NCI-H69 (cell line): ENCODE measurements around the gene GBA2.

Source experiments
- DNase-seq: peaks from one replicate; lab custom pipeline; 2025; lab: John Stamatoyannopoulos, UW

The GBA2 gene

GRCh38 chr9:35748858-35749514 lies at the start of gene GBA2, which contains the start of gene RGP1:
TSS of gene GBA2 (minus strand) at chr9:35749228. CDS start at chr9:35748704, 524 bp downstream.
TSS of gene RGP1 (plus strand) at chr9:35749287. CDS start at chr9:35749756, 469 bp downstream.
- DNase-seq: peak; percentile 92

- no peak for DNase-seq
Observed at GRCh38 chr9:35797311-35798109, 48.5 kb upstream of the GBA2 start.

- no peak for DNase-seq
Observed at GRCh38 chr9:35795695-35796094, 46.7 kb upstream of the GBA2 start.

- peak; percentile 14 for DNase-seq
Observed at GRCh38 chr9:35793461-35793860, 44.4 kb upstream of the GBA2 start.

- no peak for DNase-seq
Observed at GRCh38 chr9:35792826-35793225, 43.8 kb upstream of the GBA2 start.

GRCh38 chr9:35792024-35792813 lies 43.2 kb upstream of the GBA2 start:
- DNase-seq: no peak

- DNase-seq: no peak
Observed at GRCh38 chr9:35791297-35791921, 42.4 kb upstream of the GBA2 start, which contains the start of gene NPR2. TSS of gene NPR2 (plus strand) at chr9:35791591. CDS start at chr9:35792409, 818 bp downstream.

- DNase-seq: peak; percentile 79
Observed at GRCh38 chr9:35790385-35791296, 41.6 kb upstream of the GBA2 start.

- no peak for DNase-seq
Observed at GRCh38 chr9:35790025-35790384, 41.0 kb upstream of the GBA2 start.

GRCh38 chr9:35789541-35789940 lies 40.5 kb upstream of the GBA2 start:
- no peak for DNase-seq

GRCh38 chr9:35783418-35783817 lies 34.4 kb upstream of the GBA2 start:
- no peak for DNase-seq

- DNase-seq: peak; percentile 16
Observed at GRCh38 chr9:35781066-35781465, 32.0 kb upstream of the GBA2 start.

GRCh38 chr9:35778496-35778895 lies 29.5 kb upstream of the GBA2 start:
- no peak for DNase-seq

- DNase-seq: peak; percentile 95
Observed at GRCh38 chr9:35776018-35776417, 27.0 kb upstream of the GBA2 start.

- peak; percentile 88 for DNase-seq
Observed at GRCh38 chr9:35774907-35775635, 26.0 kb upstream of the GBA2 start.

GRCh38 chr9:35771943-35772342 lies 22.9 kb upstream of the GBA2 start:
- DNase-seq: peak; percentile 85

- DNase-seq: peak; percentile 93
Observed at GRCh38 chr9:35771534-35771933, 22.5 kb upstream of the GBA2 start.

- DNase-seq: peak; percentile 43
Observed at GRCh38 chr9:35771075-35771433, 22.0 kb upstream of the GBA2 start.

- DNase-seq: no peak
Observed at GRCh38 chr9:35769763-35770162, 20.7 kb upstream of the GBA2 start.

- DNase-seq: no peak
Observed at GRCh38 chr9:35767458-35767857, 18.4 kb upstream of the GBA2 start.
